ENCODE data around the gene CPNE5. TPM values are rescaled to one million over a fixed set of nuclear protein-coding genes. Genes with fewer than 3 reads are reported as not detected.

CPNE5 gene
- total RNA-seq, 4 donors from 2014 or later, result 0.35 to 5.8 (median 2.9) TPM

DNA sequence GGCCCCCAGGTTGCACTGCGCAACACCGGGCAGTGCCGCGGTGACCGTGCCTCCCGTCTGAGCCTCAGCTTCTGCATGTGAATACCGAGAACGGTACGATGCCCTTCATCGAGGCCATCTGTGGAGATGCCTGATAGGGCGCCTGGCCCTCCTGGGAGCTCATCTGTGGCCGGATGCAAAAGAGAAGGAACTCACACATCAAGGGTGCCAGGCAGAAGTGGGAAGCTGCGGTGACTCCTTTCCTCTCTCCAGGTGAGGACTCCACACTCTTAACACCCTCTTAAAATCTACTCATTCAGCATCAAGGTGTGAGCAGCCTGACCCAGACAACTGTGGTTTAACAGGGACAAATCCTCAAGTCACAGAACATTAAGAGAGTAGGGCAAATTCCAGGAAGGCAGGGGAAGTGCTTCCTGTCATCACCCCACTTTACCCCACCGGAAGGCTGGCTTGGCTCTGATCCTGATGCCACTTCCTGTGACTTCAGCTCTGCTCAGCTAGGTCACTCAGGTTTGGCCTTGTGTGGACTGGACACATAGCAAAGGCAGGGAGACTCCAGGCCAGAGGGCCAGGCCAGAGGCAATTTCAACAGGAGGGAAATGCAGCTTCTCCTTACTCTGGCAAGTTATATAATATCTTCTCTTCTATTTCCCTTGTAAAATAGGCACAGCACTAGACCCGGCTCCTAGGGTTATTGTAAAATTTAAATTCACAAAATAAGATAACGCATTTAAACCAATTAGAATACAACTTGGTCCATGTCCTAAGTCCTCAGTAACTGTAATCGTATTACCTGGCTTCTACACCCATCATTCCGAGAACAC lies 69.4 kb downstream of the CPNE5 start:
- Histone ChIP-seq H3K4me3 (no peak overlapping the region), H3K9me3 (no peaks in the 10 kb centered on the region), H3K27me3 (no peaks in the 10 kb centered on the region), H3K27ac (peak overlapping the region in 2 of 4 donors; percentile 38 to 53), H3K4me1 (peaks cover 0 to 22% (median 6%) of the 10 kb centered on the region in 4 donors), H3K36me3 (no peaks in the 10 kb centered on the region)
- peak in 2 of 3 donors; percentile 35 to 58 for DNase-seq
- TF ChIP-seq POLR2A (IDR thresholded peaks at IDR 0.05) (no peak), CTCF (IDR thresholded peaks at IDR 0.05) (no peak)

DNA sequence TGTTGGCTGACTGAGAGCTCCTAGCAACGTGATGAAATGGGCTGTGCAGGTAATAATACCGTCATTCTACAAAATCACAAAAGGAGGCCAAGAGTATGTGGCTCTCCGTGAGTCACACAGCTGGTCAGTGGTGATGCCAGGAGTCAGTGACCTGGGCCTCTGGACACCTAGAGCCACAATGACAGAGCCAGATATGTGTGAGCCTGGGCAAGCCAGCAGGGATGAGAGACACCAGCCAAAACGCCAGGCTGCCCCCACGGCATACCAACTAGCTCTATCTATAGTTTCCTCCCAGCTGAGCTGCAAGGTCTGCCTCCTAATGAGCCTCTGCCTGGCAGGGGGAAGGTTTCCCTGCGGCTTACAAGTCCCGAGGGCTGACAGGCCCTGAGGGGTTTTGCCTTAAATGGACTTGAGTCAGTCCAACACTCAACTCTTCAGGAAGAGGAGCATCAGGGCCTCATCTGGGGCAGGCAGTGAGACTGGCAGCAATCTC lies 70.0 kb downstream of the CPNE5 start:
- DNase-seq, result no peak
- H3K27me3 ChIP-seq, result no peaks in the 10 kb centered on the region

DNA sequence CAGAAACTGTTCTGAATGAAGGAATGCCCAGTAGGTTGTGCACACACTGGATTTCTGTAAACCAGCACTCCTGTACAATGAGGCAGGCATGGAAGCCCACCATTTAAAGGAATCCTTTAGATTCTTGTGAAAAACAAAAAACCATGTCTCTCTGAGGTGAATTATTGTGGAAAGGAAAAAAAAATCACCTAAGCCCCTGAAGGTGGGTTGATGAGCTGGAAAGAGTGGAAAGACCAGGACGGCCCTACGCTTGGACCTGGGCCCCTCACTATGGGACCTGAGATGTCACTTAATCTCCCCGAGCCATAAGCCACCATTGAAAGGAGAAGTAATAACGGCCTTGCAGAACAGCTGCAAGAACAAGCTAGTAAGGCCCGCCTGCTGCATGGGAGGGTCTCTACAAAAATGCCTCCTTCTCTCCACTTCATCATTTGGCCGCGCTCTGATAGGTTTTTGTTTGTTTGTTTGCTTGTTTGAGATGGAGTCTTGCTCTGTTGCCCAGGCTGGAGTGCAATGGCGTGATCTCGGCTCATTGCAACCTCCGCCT lies 72.8 kb downstream of the CPNE5 start:
- Histone ChIP-seq H3K4me3 (no peak overlapping the region), H3K4me1 (peaks cover 0 to 22% (median 6%) of the 10 kb centered on the region in 4 donors), H3K36me3 (no peaks in the 10 kb centered on the region), H3K27me3 (no peaks in the 10 kb centered on the region), H3K9me3 (no peaks in the 10 kb centered on the region), H3K27ac (no peak overlapping the region)
- DNase-seq, result no peak
- TF ChIP-seq CTCF (IDR thresholded peaks at IDR 0.05), result no peak
- TF ChIP-seq POLR2A (IDR thresholded peaks at IDR 0.05), result no peak

More for the DNA sequence above, 70.0 kb downstream of the CPNE5 start:
- Histone ChIP-seq H3K4me3 (no peak overlapping the region), H3K27ac (peak overlapping the region in 2 of 4 donors; percentile 38 to 53), H3K9me3 (no peaks in the 10 kb centered on the region), H3K4me1 (peaks cover 0 to 22% (median 6%) of the 10 kb centered on the region in 4 donors), H3K36me3 (no peaks in the 10 kb centered on the region)
- TF ChIP-seq POLR2A (IDR thresholded peaks at IDR 0.05) (no peak), CTCF (IDR thresholded peaks at IDR 0.05) (no peak)

GRCh38 chr6:36765594-36766398 lies 73.4 kb downstream of the CPNE5 start:
- Histone ChIP-seq H3K36me3 (no peaks in the 10 kb centered on the region), H3K9me3 (no peaks in the 10 kb centered on the region), H3K4me3 (no peak overlapping the region), H3K27me3 (no peaks in the 10 kb centered on the region), H3K27ac (no peak overlapping the region), H3K4me1 (peaks cover 0 to 22% (median 6%) of the 10 kb centered on the region in 4 donors)
- peak; percentile 56 to 97 (median 87) for TF ChIP-seq CTCF (IDR thresholded peaks at IDR 0.05)
- TF ChIP-seq POLR2A (IDR thresholded peaks at IDR 0.05), result no peak
- peak; percentile 76 to 91 (median 86) for DNase-seq

- DNase-seq, result no peak
- no peaks in the 10 kb centered on the region for H3K9me3 ChIP-seq
- no peak overlapping the region for H3K4me3 ChIP-seq
- H3K27me3 ChIP-seq, result no peaks in the 10 kb centered on the region
- H3K4me1 ChIP-seq, result peaks cover 0 to 22% (median 6%) of the 10 kb centered on the region in 4 donors
- no peaks in the 10 kb centered on the region for H3K36me3 ChIP-seq
- TF ChIP-seq CTCF (IDR thresholded peaks at IDR 0.05) (no peak), POLR2A (IDR thresholded peaks at IDR 0.05) (no peak)
- H3K27ac ChIP-seq, result no peak overlapping the region
These were observed 74.1 kb downstream of the CPNE5 start for GRCh38 chr6:36765190-36765589.

Data from Peyer's patch (tissue), 4 donors.